Right ventricle myocardium superior (tissue), 1 donor: ENCODE results near the gene CACNA1G. TPM values are rescaled to one million over a fixed set of nuclear protein-coding genes. Genes with fewer than 3 reads are reported as not detected.
A peak's percentile ranks its signal among the peaks of the same experiment; 100 is the strongest.

Source experiments
- ATAC-seq: fragments of 200-7000 bp; cut with Tn5 transposase; one replicate; pipeline ENCODE4 v1.9.1; 2020; ENCODE audit warnings: mild to moderate bottlenecking; ENCODE audit not compliant: poor library complexity
- DNase-seq: peaks from one replicate; pipeline ENCODE4 v3.0.0-alpha.2; 2020
- intact Hi-C: fragments of 100-400 bp; cut with DNase I; formaldehyde crosslinking; loops from one replicate; pipeline ENCODE4 v1.11.2; 2022
- total RNA-seq: library from RNA; stranded (reverse); fragmentation: NEBNext Ultra II Directional; extraction: Animal tissue kit (Norgen Biotek cat#: 25700); gene quantifications from one replicate; pipeline ENCODE4 v1.2.1, GENCODE V29; 2021
- donor health status: DM: no; HTN: yes; CAD: no; lungs with severe emphysema.

Gene CACNA1G
- total RNA-seq, 1 donor from 2014 or later = 0.24 TPM

GRCh38 chr17:50614471-50615051, 54.0 kb downstream of the CACNA1G start:
- no peak for DNase-seq
- no peak for ATAC-seq
- intact Hi-C loops = loop anchor here (5.0 kb wide), 1 partner anchor 67 kb away; the partner anchor contains the start of gene SPATA20

- intact Hi-C loops = no loop called here
- no peak for DNase-seq
- ATAC-seq = no peak
Observed at GRCh38 chr17:50615828-50616227, 55.3 kb downstream of the CACNA1G start.

GRCh38 chr17:50618300-50618699, 57.8 kb downstream of the CACNA1G start:
- no peak for DNase-seq
- intact Hi-C loops = no loop called here
- ATAC-seq = no peak

- intact Hi-C loops = no loop called here
- no peak for ATAC-seq
- DNase-seq = no peak
Observed at GRCh38 chr17:50618941-50619340, 58.4 kb downstream of the CACNA1G start.

- intact Hi-C loops = no loop called here
- no peak for ATAC-seq
- no peak for DNase-seq
Observed at GRCh38 chr17:50619489-50619888, 59.0 kb downstream of the CACNA1G start.

- ATAC-seq (no peak), DNase-seq (no peak)
Observed at GRCh38 chr17:50620237-50620636, 59.7 kb downstream of the CACNA1G start.

GRCh38 chr17:50620858-50621257, 60.3 kb downstream of the CACNA1G start:
- intact Hi-C loops = loop anchor here (5.0 kb wide), 1 partner anchor 139 kb away; no protein-coding TSS in a partner anchor
- no peak for ATAC-seq
- no peak for DNase-seq

More at GRCh38 chr17:50620237-50620636, 59.7 kb downstream of the CACNA1G start:
- intact Hi-C loops = loop anchor here (5.0 kb wide), 1 partner anchor 138 kb away; no protein-coding TSS in a partner anchor

- intact Hi-C loops = loop anchor here (2.0 to 5.0 kb wide), 2 partner anchors 65 to 139 kb away; no protein-coding TSS in a partner anchor
- no peak for ATAC-seq
- DNase-seq = no peak
Observed at GRCh38 chr17:50621574-50622031, 61.1 kb downstream of the CACNA1G start.

- intact Hi-C loops = loop anchor here (5.0 kb wide), 1 partner anchor 142 kb away; no protein-coding TSS in a partner anchor
- ATAC-seq (no peak), DNase-seq (no peak)
Observed at GRCh38 chr17:50624321-50624934, 63.9 kb downstream of the CACNA1G start.

- ATAC-seq = no peak
- intact Hi-C loops = no loop called here
- DNase-seq = no peak
Observed at GRCh38 chr17:50625032-50625871, 64.7 kb downstream of the CACNA1G start.

- intact Hi-C loops = loop anchor here (2.0 kb wide), 1 partner anchor 75 kb away; no protein-coding TSS in a partner anchor
- peak; percentile 88 for ATAC-seq
Observed at GRCh38 chr17:50626037-50626574, 65.6 kb downstream of the CACNA1G start.

GRCh38 chr17:50627036-50627781, 66.7 kb downstream of the CACNA1G start:
- DNase-seq (no peak), ATAC-seq (no peak)

More at GRCh38 chr17:50626037-50626574, 65.6 kb downstream of the CACNA1G start:
- peak; percentile 85 for DNase-seq

GRCh38 chr17:50627782-50628601, 67.5 kb downstream of the CACNA1G start:
- intact Hi-C loops = loop anchor here (2.0 kb wide), 1 partner anchor 77 kb away; no protein-coding TSS in a partner anchor
- no peak for DNase-seq
- no peak for ATAC-seq

More at GRCh38 chr17:50627036-50627781, 66.7 kb downstream of the CACNA1G start:
- intact Hi-C loops = loop anchor here (2.0 kb wide), 1 partner anchor 76 kb away; no protein-coding TSS in a partner anchor

GRCh38 chr17:50629902-50630301, 69.4 kb downstream of the CACNA1G start:
- DNase-seq (no peak), ATAC-seq (no peak)
- intact Hi-C loops = loop anchor here (2.0 kb wide), 1 partner anchor 51 kb away; no protein-coding TSS in a partner anchor

GRCh38 chr17:50630524-50631194, 70.1 kb downstream of the CACNA1G start:
- peak; percentile 69 for ATAC-seq
- intact Hi-C loops = loop anchor here (2.0 kb wide), 1 partner anchor 50 kb away; no protein-coding TSS in a partner anchor
- peak; percentile 69 for DNase-seq

GRCh38 chr17:50631195-50631907, 70.8 kb downstream of the CACNA1G start:
- peak; percentile 23 for DNase-seq
- intact Hi-C loops = loop anchor here (2.0 kb wide), 1 partner anchor 49 kb away; no protein-coding TSS in a partner anchor
- ATAC-seq = no peak
